ENCODE data around the gene SEZ6.

GRCh38 chr17:29002811-29003210 lies 3.0 kb downstream of the SEZ6 start:
- TF ChIP-seq CTCF (conservative IDR thresholded peaks at IDR 0.05; ENCODE audit: low read depth, low read length) (no peak), POLR2A (IDR thresholded peaks at IDR 0.05; ENCODE audit: low read depth, low read length) (no peak), RFX5 (IDR thresholded peaks at IDR 0.05; ENCODE audit: low read depth, low read length) (no peak), MXI1 (IDR thresholded peaks at IDR 0.05; ENCODE audit: borderline replicate concordance, low read depth, low read length) (no peak)
